ENCODE results near the gene WSB1.
"Not testable (repeated sequence)": the region's sequence is repeated elsewhere in the genome, so short reads cannot be mapped to it uniquely, and the experiment has no call there.

The WSB1 gene

GRCh38 chr17:27293898-27294688 lies at the start of gene WSB1:
Gene WSB1, plus strand, starts transcription at chr17:27294114. Its CDS starts 282 bp downstream, at chr17:27294396.
- DNase-seq (ENCODE audit: low read depth in 2 of 3, low spot score in 2 of 3), result peak; percentile 83 to 85 (median 84)

GRCh38 chr17:27244491-27245223 lies 49.3 kb upstream of the WSB1 start:
- no peak for DNase-seq (ENCODE audit: low read depth in 2 of 3, low spot score in 2 of 3)

GRCh38 chr17:27245230-27245696 lies 48.7 kb upstream of the WSB1 start:
- DNase-seq (ENCODE audit: low read depth in 2 of 3, low spot score in 2 of 3), result peak in 2 of 3 experiments; percentile 4 to 15

GRCh38 chr17:27246537-27246936 lies 47.4 kb upstream of the WSB1 start:
- no peak for DNase-seq (ENCODE audit: low read depth in 2 of 3, low spot score in 2 of 3)

- no peak for DNase-seq (ENCODE audit: low read depth in 2 of 3, low spot score in 2 of 3)
Observed at GRCh38 chr17:27247071-27247957, 46.6 kb upstream of the WSB1 start.

GRCh38 chr17:27247958-27248342 lies 46.0 kb upstream of the WSB1 start:
- DNase-seq (ENCODE audit: low read depth in 2 of 3, low spot score in 2 of 3), result no peak

GRCh38 chr17:27250791-27251190 lies 43.1 kb upstream of the WSB1 start:
- not testable (repeated sequence) for DNase-seq (ENCODE audit: low read depth in 2 of 3, low spot score in 2 of 3)

- not testable (repeated sequence) for DNase-seq (ENCODE audit: low read depth in 2 of 3, low spot score in 2 of 3)
Observed at GRCh38 chr17:27254802-27255201, 39.1 kb upstream of the WSB1 start.

GRCh38 chr17:27256225-27257030 lies 37.5 kb upstream of the WSB1 start:
- no peak for DNase-seq (ENCODE audit: low read depth in 2 of 3, low spot score in 2 of 3)

GRCh38 chr17:27257031-27257357 lies 36.9 kb upstream of the WSB1 start:
- DNase-seq (ENCODE audit: low read depth in 2 of 3, low spot score in 2 of 3), result no peak

- no peak for DNase-seq (ENCODE audit: low read depth in 2 of 3, low spot score in 2 of 3)
Observed at GRCh38 chr17:27259356-27259755, 34.6 kb upstream of the WSB1 start.

- no peak for DNase-seq (ENCODE audit: low read depth in 2 of 3, low spot score in 2 of 3)
Observed at GRCh38 chr17:27263386-27263785, 30.5 kb upstream of the WSB1 start.

GRCh38 chr17:27264068-27264812 lies 29.7 kb upstream of the WSB1 start:
- no peak for DNase-seq (ENCODE audit: low read depth in 2 of 3, low spot score in 2 of 3)

GRCh38 chr17:27265333-27265732 lies 28.6 kb upstream of the WSB1 start:
- no peak for DNase-seq (ENCODE audit: low read depth in 2 of 3, low spot score in 2 of 3)

GRCh38 chr17:27266228-27266627 lies 27.7 kb upstream of the WSB1 start:
- no peak for DNase-seq (ENCODE audit: low read depth in 2 of 3, low spot score in 2 of 3)

- no peak for DNase-seq (ENCODE audit: low read depth in 2 of 3, low spot score in 2 of 3)
Observed at GRCh38 chr17:27268394-27269085, 25.4 kb upstream of the WSB1 start.

- no peak for DNase-seq (ENCODE audit: low read depth in 2 of 3, low spot score in 2 of 3)
Observed at GRCh38 chr17:27269201-27269600, 24.7 kb upstream of the WSB1 start.

- no peak for DNase-seq (ENCODE audit: low read depth in 2 of 3, low spot score in 2 of 3)
Observed at GRCh38 chr17:27269974-27270373, 23.9 kb upstream of the WSB1 start.

- no peak for DNase-seq (ENCODE audit: low read depth in 2 of 3, low spot score in 2 of 3)
Observed at GRCh38 chr17:27276653-27277156, 17.2 kb upstream of the WSB1 start.
